ENCODE measurements around the gene CELF5.
"Not testable (repeated sequence)": the region's sequence is repeated elsewhere in the genome, so short reads cannot be mapped to it uniquely, and the experiment has no call there.

The CELF5 gene

DNA sequence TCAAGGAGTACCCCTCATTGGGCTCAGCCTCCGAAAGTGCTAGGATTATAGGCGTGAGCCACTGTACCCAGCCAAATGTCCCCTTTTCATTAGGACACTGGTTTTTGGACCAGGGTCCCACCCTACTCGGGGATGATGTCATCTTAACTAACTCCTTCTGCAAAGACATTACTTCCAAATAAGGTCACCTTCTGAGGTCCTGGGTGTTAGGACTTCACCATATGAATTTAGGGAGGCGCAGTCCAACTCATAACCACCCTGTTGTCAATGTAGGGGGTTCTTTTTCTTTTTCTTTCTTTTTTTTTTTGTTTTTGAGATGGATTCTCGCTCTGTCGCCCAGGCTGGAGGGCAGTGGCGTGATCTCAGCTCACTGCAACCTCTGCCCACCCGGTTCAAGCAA lies 109.2 kb downstream of the CELF5 start:
- no peak overlapping the region for H3K4me3 ChIP-seq (ENCODE audit: low read depth, low read length)
- TF ChIP-seq, protein P1, sequence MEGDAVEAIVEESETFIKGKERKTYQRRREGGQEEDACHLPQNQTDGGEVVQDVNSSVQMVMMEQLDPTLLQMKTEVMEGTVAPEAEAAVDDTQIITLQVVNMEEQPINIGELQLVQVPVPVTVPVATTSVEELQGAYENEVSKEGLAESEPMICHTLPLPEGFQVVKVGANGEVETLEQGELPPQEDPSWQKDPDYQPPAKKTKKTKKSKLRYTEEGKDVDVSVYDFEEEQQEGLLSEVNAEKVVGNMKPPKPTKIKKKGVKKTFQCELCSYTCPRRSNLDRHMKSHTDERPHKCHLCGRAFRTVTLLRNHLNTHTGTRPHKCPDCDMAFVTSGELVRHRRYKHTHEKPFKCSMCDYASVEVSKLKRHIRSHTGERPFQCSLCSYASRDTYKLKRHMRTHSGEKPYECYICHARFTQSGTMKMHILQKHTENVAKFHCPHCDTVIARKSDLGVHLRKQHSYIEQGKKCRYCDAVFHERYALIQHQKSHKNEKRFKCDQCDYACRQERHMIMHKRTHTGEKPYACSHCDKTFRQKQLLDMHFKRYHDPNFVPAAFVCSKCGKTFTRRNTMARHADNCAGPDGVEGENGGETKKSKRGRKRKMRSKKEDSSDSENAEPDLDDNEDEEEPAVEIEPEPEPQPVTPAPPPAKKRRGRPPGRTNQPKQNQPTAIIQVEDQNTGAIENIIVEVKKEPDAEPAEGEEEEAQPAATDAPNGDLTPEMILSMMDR (IDR thresholded peaks at IDR 0.05; ENCODE audit: insufficient read depth, low read depth, low read length, missing control alignments): no peak
- DNase-seq (ENCODE audit: low read depth): no peak

DNA sequence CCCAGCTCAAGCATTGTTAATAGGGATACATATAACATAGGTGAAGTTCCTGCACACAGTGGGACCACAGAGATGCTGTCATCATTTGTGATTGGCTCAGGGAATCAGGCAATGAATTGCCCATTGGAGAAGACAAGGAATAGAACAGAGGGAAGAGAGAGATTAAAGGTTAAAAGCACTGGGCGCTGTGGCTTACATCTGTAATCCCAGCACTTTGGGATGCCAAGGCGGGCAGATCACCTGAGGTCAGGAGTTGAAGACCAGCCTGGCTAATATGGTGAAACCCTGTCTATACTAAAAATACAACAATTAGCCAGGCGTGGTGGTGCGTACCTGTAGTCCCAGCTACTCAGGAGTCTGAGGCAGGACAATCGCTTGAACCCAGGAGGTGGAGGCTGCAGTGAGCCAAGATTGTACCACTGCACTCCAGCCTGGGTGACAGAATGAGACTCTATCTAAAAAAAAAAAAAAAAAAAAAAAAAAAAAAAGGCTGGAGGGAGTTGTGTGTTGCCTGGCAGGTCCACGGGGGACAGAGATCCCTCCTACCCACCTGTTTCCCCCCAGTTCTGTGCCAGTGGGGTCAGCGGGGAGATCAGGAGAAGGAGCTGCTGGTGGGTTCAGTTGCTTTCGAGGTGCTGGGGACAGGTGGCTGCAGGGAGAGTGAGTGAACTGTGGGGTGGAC lies 110.4 kb downstream of the CELF5 start:
- not testable (repeated sequence) for H3K4me3 ChIP-seq (ENCODE audit: low read depth, low read length); DNase-seq (ENCODE audit: low read depth)

DNA sequence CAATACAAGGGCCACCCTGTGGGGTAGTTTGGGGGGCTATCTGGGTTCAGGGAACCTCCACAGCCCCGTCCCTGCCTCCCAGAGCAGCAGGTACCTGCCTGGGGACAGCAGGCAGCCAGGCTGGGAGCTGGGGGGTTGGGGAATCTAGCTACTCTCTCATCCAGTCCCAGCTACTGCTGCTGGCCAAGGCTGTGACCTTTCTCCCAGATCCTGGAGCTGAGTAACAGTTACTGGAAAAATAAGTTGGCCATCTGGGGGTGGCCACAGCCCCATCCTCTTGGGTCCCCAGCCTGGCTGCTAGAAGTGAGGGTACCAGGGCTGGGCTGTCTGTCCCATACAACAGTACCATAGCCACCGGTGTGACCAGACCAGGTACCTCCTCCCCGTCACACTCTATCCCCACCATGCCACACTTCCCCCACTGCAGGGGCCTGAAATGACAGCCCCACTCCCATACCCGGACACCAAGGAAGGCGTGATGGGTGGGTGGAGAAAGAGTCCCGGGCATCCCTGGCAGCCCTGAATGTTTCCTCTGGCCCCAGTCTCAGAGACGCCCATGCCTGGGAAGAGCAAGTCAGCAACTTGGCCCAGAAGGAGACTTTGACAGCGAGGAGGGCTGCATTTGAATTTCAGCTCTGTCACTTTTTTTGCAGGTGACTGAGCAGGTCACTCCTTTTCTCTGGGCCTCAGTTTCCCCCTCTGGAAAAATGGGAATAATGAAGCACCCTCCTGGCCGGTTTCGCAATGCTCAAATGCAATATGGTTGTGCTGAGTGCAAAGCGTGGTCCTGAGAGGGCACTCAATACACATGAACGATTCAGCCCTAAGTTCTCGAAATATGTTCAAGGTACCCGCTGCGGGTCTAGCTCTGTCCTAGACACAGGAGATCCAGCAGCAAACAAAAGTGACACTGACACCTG lies 111.2 kb downstream of the CELF5 start:
- TF ChIP-seq, protein P1 (IDR thresholded peaks at IDR 0.05; ENCODE audit: insufficient read depth, low read depth, low read length, missing control alignments): no peak
- no peak overlapping the region for H3K4me3 ChIP-seq (ENCODE audit: low read depth, low read length)
- DNase-seq (ENCODE audit: low read depth): no peak

GRCh38 chr19:3336351-3336679 lies 111.9 kb downstream of the CELF5 start:
- TF ChIP-seq, protein P1 (IDR thresholded peaks at IDR 0.05; ENCODE audit: insufficient read depth, low read depth, low read length, missing control alignments): no peak
- DNase-seq (ENCODE audit: low read depth): no peak
- H3K4me3 ChIP-seq (ENCODE audit: low read depth, low read length): no peak overlapping the region

DNA sequence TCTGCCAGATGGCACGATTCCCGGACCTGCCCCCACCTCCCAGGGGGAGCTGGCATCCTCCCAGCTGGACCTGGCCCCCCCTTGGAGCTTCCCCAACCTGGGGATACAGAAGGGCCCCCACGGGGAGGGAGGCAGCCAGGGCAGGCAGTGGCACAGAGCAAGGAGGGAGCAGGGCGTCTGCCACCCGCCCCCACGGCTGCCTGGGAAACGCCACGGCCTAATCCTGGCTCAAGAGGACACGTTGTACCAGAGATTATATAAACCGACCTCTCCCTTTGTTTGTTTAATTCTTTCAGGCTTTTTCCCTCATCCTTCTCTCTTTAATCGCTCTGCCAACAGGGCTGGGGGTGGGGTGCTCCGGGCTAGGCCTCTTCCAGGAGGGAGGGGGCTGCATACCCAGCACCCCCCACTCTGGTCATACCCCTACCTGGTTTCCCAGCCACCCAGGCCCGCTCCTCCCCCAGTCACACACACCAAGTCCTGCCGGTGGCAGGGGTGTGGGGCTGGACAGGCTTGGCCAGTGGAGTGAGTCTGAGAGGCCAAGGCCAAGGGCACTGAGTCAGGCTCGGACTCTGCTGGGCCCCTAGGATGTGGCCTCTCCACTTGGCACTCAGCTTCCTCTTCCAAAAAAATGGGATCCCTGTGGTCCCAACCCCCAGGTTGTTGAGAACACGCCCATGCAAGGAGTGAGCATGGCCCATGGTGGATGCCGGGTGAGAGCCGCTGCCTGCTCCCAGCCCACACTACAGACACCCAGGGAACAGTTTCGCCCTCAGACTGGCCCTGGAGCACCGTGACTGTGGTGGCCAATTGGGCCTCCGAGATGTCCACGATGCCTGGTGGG lies 112.4 kb downstream of the CELF5 start:
- TF ChIP-seq, protein P1 (IDR thresholded peaks at IDR 0.05; ENCODE audit: insufficient read depth, low read depth, low read length, missing control alignments): no peak
- H3K4me3 ChIP-seq (ENCODE audit: low read depth, low read length): no peak overlapping the region
- DNase-seq (ENCODE audit: low read depth): no peak

- TF ChIP-seq, protein P1 (IDR thresholded peaks at IDR 0.05; ENCODE audit: insufficient read depth, low read depth, low read length, missing control alignments): no peak
- DNase-seq (ENCODE audit: low read depth): no peak
- no peak overlapping the region for H3K4me3 ChIP-seq (ENCODE audit: low read depth, low read length)
These were observed 114.2 kb downstream of the CELF5 start for GRCh38 chr19:3338541-3339181.

Data from GM12865 (cell line).